GM12892 (cell line): ENCODE results near the gene SMARCE1.

Experiments used
- POLR2A ChIP-seq: IDR thresholded peaks from 2 replicates; pipeline ENCODE4 v1.6.1; 2011; ENCODE audit warnings: low read depth, low read length, control low read depth
- POLR2AphosphoS5 ChIP-seq: IDR thresholded peaks from 2 replicates; pipeline ENCODE4 v1.6.1; 2011; ENCODE audit warnings: low read depth, low read length, control low read depth

- no peak for TF ChIP-seq POLR2A
- no peak for TF ChIP-seq POLR2AphosphoS5
Measured at GRCh38 chr17:40659911-40660310, 12.3 kb upstream of the SMARCE1 start.
